HG03571 (cell line): ENCODE measurements around the gene IFI35.
"Not testable (repeated sequence)": the region's sequence is repeated elsewhere in the genome, so short reads cannot be mapped to it uniquely, and the experiment has no call there.

Experiments used
- ATAC-seq: cut with Tn5 transposase; IDR thresholded peaks from one replicate; pipeline ENCODE4 v1.9.1; 2021; ENCODE audit not compliant: unreplicated experiment

IFI35 gene

GRCh38 chr17:43044024-43044423 is 37.4 kb downstream of the IFI35 start:
- no peak for ATAC-seq

- no peak for ATAC-seq
Measured at GRCh38 chr17:43051969-43052368, 45.4 kb downstream of the IFI35 start.

- not testable (repeated sequence) for ATAC-seq
Measured at GRCh38 chr17:43053008-43053407, 46.4 kb downstream of the IFI35 start.

GRCh38 chr17:43056051-43056450 is 49.5 kb downstream of the IFI35 start:
- ATAC-seq = no peak

- ATAC-seq = no peak
Measured at GRCh38 chr17:43062984-43063638, 56.5 kb downstream of the IFI35 start.
